K562 (cell line): ENCODE measurements around the gene DDX43. TPM values are rescaled to one million over a fixed set of nuclear protein-coding genes. Genes with fewer than 3 reads are reported as not detected.

Source experiments
- ATAC-seq: fragments of 200-7000 bp; cut with Tn5 transposase; 3 replicates; pipeline ENCODE4 v1.9.1; 2020; ENCODE audit warnings: moderate library complexity
- BruUV-seq: library from RNA; stranded (reverse); fragments of 400-500 nt; replicated peaks from 2 replicates; lab custom pipeline; 2021; lab: Mats Ljungman, UMichigan
- CTCF ChIA-PET: fragments of 300-600 bp; formaldehyde crosslinking; extraction: SDS; loops from one replicate; lab custom pipeline; 2021; ENCODE audit warnings: low intra/inter-chr PET ratio; lab: Yijun Ruan, JAX
- POLR2A ChIA-PET: fragments of 300-600, 350-650 bp; sonication (Branson Sonifier 250); formaldehyde crosslinking; extraction: SDS; loops from one replicate; lab custom pipeline; 2021; ENCODE audit warnings: antibody characterized with exemption, inconsistent platforms; lab: Yijun Ruan, JAX
- DNase-seq, 4 experiments: peaks; one replicate each; pipeline versions ENCODE4 v3.0.0 to v3.0.0-alpha.2; 2011 to 2018; ENCODE audit warnings: low spot score in 3 of 4, mixed read lengths in 3 of 4; ENCODE audit errors: extremely low read depth in 1 of 4
- FAIRE-seq: peaks from 2 replicates; lab custom pipeline; 2011; peaks lifted over from hg19 to GRCh38; lab: Jason Lieb, UNC
- H2AFZ ChIP-seq: 2 replicates; pipeline ENCODE4 v1.6.0; 2011; ENCODE audit warnings: low read depth, low read length, control low read depth, inconsistent platforms
- H3K27ac ChIP-seq: fragments of 200-600 bp; 3 replicates; pipeline ENCODE4 v1.8.0; 2011; ENCODE audit warnings: low read depth, mild to moderate bottlenecking, control low read depth, inconsistent platforms, low read length, moderate library complexity, mixed read lengths; ENCODE audit errors: extremely low read depth
- H3K27me3 ChIP-seq, 2 experiments: fragments of 300-600 bp in 1 of 2; 2 replicates in 1 of 2; 3 replicates in 1 of 2; pipeline versions ENCODE4 v1.6.0 to v1.8.0; 2011; ENCODE audit warnings: inconsistent platforms in 2 of 2, low read length in 2 of 2, mild to moderate bottlenecking in 1 of 2, mixed read lengths in 1 of 2, moderate library complexity in 1 of 2; ENCODE audit not compliant: control insufficient read depth in 2 of 2, insufficient read depth in 2 of 2
- H3K36me3 ChIP-seq: fragments of 300-600 bp; 3 replicates; pipeline ENCODE4 v1.8.0; 2011; ENCODE audit warnings: mild to moderate bottlenecking, low read length, inconsistent platforms; ENCODE audit not compliant: control insufficient read depth, insufficient read depth
- H3K4me1 ChIP-seq, 2 experiments: fragments of 200-600 bp in 1 of 2; replicated peaks in 1 of 2; 2 replicates in 1 of 2; 3 replicates in 1 of 2; pipeline versions ENCODE4 v1.5.1 to v1.8.0; 2011; ENCODE audit warnings: inconsistent platforms in 2 of 2, low read length in 2 of 2, mild to moderate bottlenecking in 1 of 2, mixed read lengths in 1 of 2, moderate library complexity in 1 of 2; ENCODE audit not compliant: control insufficient read depth in 2 of 2, insufficient read depth in 2 of 2
- H3K4me2 ChIP-seq: 2 replicates; pipeline ENCODE4 v1.6.1; 2011; ENCODE audit warnings: low read length, control low read depth, inconsistent platforms, mixed read lengths; ENCODE audit not compliant: insufficient read depth
- H3K4me3 ChIP-seq: fragments of 200-600 bp; sonication (generic), shearing (Covaris generic); 2 replicates; pipeline ENCODE4 v1.5.1; 2016; ENCODE audit warnings: control low read depth, inconsistent platforms
- H3K79me2 ChIP-seq: fragments of 200-600 bp; 3 replicates; pipeline ENCODE4 v1.8.0; 2011; ENCODE audit warnings: low read length, inconsistent platforms; ENCODE audit not compliant: control insufficient read depth, insufficient read depth
- H3K9ac ChIP-seq, 2 experiments: 2 replicates each; pipeline versions ENCODE4 v1.6.0 to v1.6.1; 2011; ENCODE audit warnings: low read depth in 2 of 2, low read length in 2 of 2, control low read depth in 1 of 2, inconsistent platforms in 1 of 2, mild to moderate bottlenecking in 1 of 2, mixed read lengths in 1 of 2; ENCODE audit not compliant: insufficient read depth in 1 of 2
- H3K9me1 ChIP-seq: one replicate; pipeline ENCODE4 v1.6.0; 2011; ENCODE audit warnings: inconsistent platforms, mild to moderate bottlenecking, low read length, moderate library complexity; ENCODE audit not compliant: control insufficient read depth, insufficient read depth
- H3K9me3 ChIP-seq: replicated peaks from 2 replicates; pipeline ENCODE4 v1.5.1; 2011; ENCODE audit warnings: low read depth, low read length, inconsistent platforms; ENCODE audit not compliant: control insufficient read depth, insufficient read depth
- H4K20me1 ChIP-seq: replicated peaks from 2 replicates; pipeline ENCODE4 v1.6.1; 2011; ENCODE audit warnings: low read length, inconsistent platforms, mixed read lengths; ENCODE audit not compliant: control insufficient read depth, insufficient read depth
- BCLAF1 ChIP-seq, 2 experiments: fragments of 450-650 bp in 1 of 2; IDR thresholded peaks; 2 replicates each; pipeline ENCODE4 v1.6.1; 2011 to 2017; ENCODE audit warnings: low read depth in 2 of 2, antibody characterized with exemption in 1 of 2, borderline replicate concordance in 1 of 2, low read length in 1 of 2, mild to moderate bottlenecking in 1 of 2, mixed read lengths in 1 of 2; ENCODE audit not compliant: control insufficient read depth in 1 of 2
- CHD1 ChIP-seq: fragments of 200-600 bp; sonication (generic); IDR thresholded peaks from one replicate; pipeline ENCODE4 v1.6.1; 2012; ENCODE audit warnings: mild to moderate bottlenecking, moderate library complexity, low read length, inconsistent platforms
- COPS2 ChIP-seq: fragments of 450-650 bp; conservative IDR thresholded peaks from 2 replicates; pipeline ENCODE4 v1.6.1; 2016; ENCODE audit warnings: mild to moderate bottlenecking, moderate library complexity
- DACH1 ChIP-seq: fragments of 450-650 bp; IDR thresholded peaks from 2 replicates; pipeline ENCODE4 v1.6.1; 2018; ENCODE audit not compliant: partially characterized antibody
- ESRRB ChIP-seq: fragments of 250-450 bp; sonication (Bioruptor Pico); IDR thresholded peaks from 2 replicates; pipeline ENCODE4 v1.5.0; 2020; ENCODE audit warnings: mild to moderate bottlenecking, moderate library complexity, borderline replicate concordance
- KLF13 ChIP-seq: fragments of 450-650 bp; IDR thresholded peaks from 2 replicates; pipeline ENCODE4 v1.6.1; 2016; ENCODE audit warnings: missing genetic modification characterization, low read depth, mild to moderate bottlenecking, missing compliant biosample characterization, moderate library complexity, borderline replicate concordance
- MCM5 ChIP-seq: fragments of 450-650 bp; IDR thresholded peaks from 2 replicates; pipeline ENCODE4 v1.6.1; 2016; ENCODE audit warnings: low read depth
- NFIC ChIP-seq: fragments of 450-650 bp; IDR thresholded peaks from 2 replicates; pipeline ENCODE4 v1.6.1; 2017; ENCODE audit warnings: mild to moderate bottlenecking, inconsistent platforms
- PTTG1 ChIP-seq: fragments of 450-650 bp; IDR thresholded peaks from 2 replicates; pipeline ENCODE4 v1.6.1; 2016; ENCODE audit warnings: low read depth, mild to moderate bottlenecking, missing genetic modification characterization, missing compliant biosample characterization
- RBM14 ChIP-seq: fragments of 200-400 bp; formaldehyde crosslinking; IDR thresholded peaks from 2 replicates; pipeline ENCODE4 v1.6.1; 2018; ENCODE audit warnings: low read depth, mild to moderate bottlenecking, low read length, moderate library complexity, borderline replicate concordance; ENCODE audit not compliant: insufficient read depth
- ZC3H8 ChIP-seq: fragments of 450-650 bp; IDR thresholded peaks from 2 replicates; pipeline ENCODE4 v1.6.1; 2017
- ZKSCAN1 ChIP-seq: fragments of 150-350 bp; IDR thresholded peaks from 2 replicates; pipeline ENCODE4 v1.6.1; 2016; ENCODE audit warnings: low read depth, low read length
- ZNF764 ChIP-seq: fragments of 250-450 bp; sonication (Bioruptor Pico); IDR thresholded peaks from 2 replicates; pipeline ENCODE4 v1.4.0; 2020; ENCODE audit warnings: low read depth, mild to moderate bottlenecking, moderate library complexity
- WGBS: fragments of 100-300 bp; shearing (Covaris generic); methylation state at CpG from one replicate; pipeline ENCODE4 v1.1.6; 2016; ENCODE audit warnings: low coverage, mixed read lengths; ENCODE audit not compliant: insufficient coverage; ENCODE audit errors: missing lambda C conversion rate; 5-methylcytosine and 5-hydroxymethylcytosine counted together
- in situ Hi-C: fragments of 300-500 bp; cut with MboI; formaldehyde crosslinking; loops from 4 replicates; pipeline ENCODE4 v1.15.0; 2018; ENCODE audit warnings: inconsistent platforms, mixed read lengths
- intact Hi-C: fragments of 100-400 bp; cut with micrococcal nuclease; formaldehyde crosslinking; loops from 2 replicates; pipeline ENCODE4 v1.14.2; 2022
- polyA plus RNA-seq, 8 experiments: library from polyadenylated mRNA; depleted of rRNA in 4 of 8; stranded (reverse) in 5 of 8; unstranded in 3 of 8; fragments of >200 nt; fragmentation: Nextera tagmentation in 2 of 8; fragmentation: Illumina TruSeq in 1 of 8; extraction: Ambion mirVana in 2 of 8; extraction: Trizol in 1 of 8; gene quantifications; 2 replicates each; pipeline versions ENCODE4 v1.2.1 to v1.2.3, GENCODE V29; 2011 to 2014; ENCODE audit warnings: inconsistent platforms in 1 of 8, missing spikeins in 1 of 8
- total RNA-seq, 7 experiments: library from RNA; depleted of rRNA in 6 of 7; stranded (reverse); fragments of >200 nt in 6 of 7; fragmentation: Illumina TruSeq in 2 of 7; extraction: Trizol in 2 of 7; gene quantifications; 2 replicates each; pipeline versions ENCODE4 v1.2.1 to v1.2.3, GENCODE V29; 2011 to 2021; ENCODE audit warnings: low replicate concordance in 1 of 7
- TF ChIP-seq, protein P1 (sequence below): fragments of 250-450 bp; sonication (Bioruptor Pico); IDR thresholded peaks from 2 replicates; pipeline ENCODE4 v1.4.0; 2020; ENCODE audit warnings: borderline replicate concordance
- TF ChIP-seq, protein P2 (sequence below): fragments of 450-650 bp; IDR thresholded peaks from one replicate; pipeline ENCODE4 v1.6.1; 2018; ENCODE audit warnings: mild to moderate bottlenecking, moderate library complexity; ENCODE audit not compliant: partially characterized antibody

Gene DDX43
- total and polyA plus RNA-seq, 9 of the 15 experiments (the other 6 are each of a cell fraction or from before 2014, with no cell fraction given): 0.07 to 0.88 (median 0.25) TPM

DNA sequence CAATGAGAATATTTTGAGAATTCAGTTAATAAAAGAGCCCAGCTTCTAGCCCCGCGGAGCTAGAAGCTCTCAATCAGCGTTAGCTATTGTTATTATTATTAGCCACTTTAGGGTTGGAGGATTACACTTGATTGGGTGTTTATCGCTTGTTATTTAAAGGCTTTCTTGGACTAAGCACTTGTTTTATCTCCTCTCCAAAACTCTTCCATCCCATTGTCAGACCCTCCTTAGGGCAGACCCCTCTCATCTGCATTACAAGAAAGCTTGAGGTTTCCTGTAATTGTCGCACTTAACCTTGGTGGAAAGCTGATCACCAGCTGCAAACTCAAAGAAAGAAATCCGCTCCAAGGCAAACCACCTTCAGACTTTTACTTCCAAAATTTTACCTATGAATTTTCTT lies 45.3 kb upstream of the DDX43 start:
- H3K9me3 ChIP-seq: no peaks in the 10 kb centered on the region
- FAIRE-seq (no peak), ATAC-seq (no peak), DNase-seq (no peak)
- WGBS: 9% methylated on average over 6 of the region's 6 CpGs
- in situ Hi-C loops: loop anchor here (25.0 kb wide), 1 partner anchor 937 kb away; no protein-coding TSS in a partner anchor
- no peak overlapping the region for H2AFZ ChIP-seq
- H3K79me2 ChIP-seq: no peaks in the 10 kb centered on the region
- H3K27ac ChIP-seq: no peak overlapping the region
- intact Hi-C loops: no loop called here
- no peaks in the 10 kb centered on the region for H4K20me1 ChIP-seq
- H3K4me3 ChIP-seq: no peak overlapping the region
- peaks cover 27 to 35% of the 10 kb centered on the region in 2 experiments for H3K27me3 ChIP-seq
- H3K36me3 ChIP-seq: no peaks in the 10 kb centered on the region
- H3K9me1 ChIP-seq: no peaks in the 10 kb centered on the region
- peaks cover 0 to 17% of the 10 kb centered on the region in 2 experiments; a peak in 2 of 5 replicates for H3K4me1 ChIP-seq
- no peak overlapping the region for H3K9ac ChIP-seq
- POLR2A ChIA-PET: interaction anchor here (0.6 to 1.0 kb wide), 3 partner anchors 12 to 205 kb away, joined by 3 to 5 read pairs (median 3); no protein-coding TSS in a partner anchor
- CTCF ChIA-PET: no interaction called here
- no peak overlapping the region for H3K4me2 ChIP-seq
- no TSS peak for BruUV-seq
- no peak for TF ChIP-seq ZKSCAN1
- TF ChIP-seq DACH1: no peak
- TF ChIP-seq COPS2: no peak
- TF ChIP-seq BCLAF1 (IDR thresholded peaks at IDR 0.05; ENCODE audit: borderline replicate concordance in 1 of 2, control insufficient read depth in 1 of 2, low read depth in 2 of 2, low read length in 1 of 2): no peak
- TF ChIP-seq RBM14: no peak
- TF ChIP-seq NFIC: no peak
- TF ChIP-seq CHD1: no peak
- no peak for TF ChIP-seq KLF13 (tag)
- TF ChIP-seq, protein P1, sequence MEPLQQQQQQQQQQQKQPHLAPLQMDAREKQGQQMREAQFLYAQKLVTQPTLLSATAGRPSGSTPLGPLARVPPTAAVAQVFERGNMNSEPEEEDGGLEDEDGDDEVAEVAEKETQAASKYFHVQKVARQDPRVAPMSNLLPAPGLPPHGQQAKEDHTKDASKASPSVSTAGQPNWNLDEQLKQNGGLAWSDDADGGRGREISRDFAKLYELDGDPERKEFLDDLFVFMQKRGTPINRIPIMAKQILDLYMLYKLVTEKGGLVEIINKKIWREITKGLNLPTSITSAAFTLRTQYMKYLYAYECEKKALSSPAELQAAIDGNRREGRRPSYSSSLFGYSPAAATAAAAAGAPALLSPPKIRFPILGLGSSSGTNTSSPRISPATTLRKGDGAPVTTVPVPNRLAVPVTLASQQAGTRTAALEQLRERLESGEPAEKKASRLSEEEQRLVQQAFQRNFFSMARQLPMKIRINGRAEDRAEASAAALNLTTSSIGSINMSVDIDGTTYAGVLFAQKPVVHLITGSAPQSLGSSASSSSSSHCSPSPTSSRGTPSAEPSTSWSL: no peak
- TF ChIP-seq, protein P2, sequence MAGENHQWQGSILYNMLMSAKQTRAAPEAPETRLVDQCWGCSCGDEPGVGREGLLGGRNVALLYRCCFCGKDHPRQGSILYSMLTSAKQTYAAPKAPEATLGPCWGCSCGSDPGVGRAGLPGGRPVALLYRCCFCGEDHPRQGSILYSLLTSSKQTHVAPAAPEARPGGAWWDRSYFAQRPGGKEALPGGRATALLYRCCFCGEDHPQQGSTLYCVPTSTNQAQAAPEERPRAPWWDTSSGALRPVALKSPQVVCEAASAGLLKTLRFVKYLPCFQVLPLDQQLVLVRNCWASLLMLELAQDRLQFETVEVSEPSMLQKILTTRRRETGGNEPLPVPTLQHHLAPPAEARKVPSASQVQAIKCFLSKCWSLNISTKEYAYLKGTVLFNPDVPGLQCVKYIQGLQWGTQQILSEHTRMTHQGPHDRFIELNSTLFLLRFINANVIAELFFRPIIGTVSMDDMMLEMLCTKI: no peak
- TF ChIP-seq MCM5: no peak
- TF ChIP-seq ESRRB (CRISPR knock-in tag): no peak
- no peak for TF ChIP-seq PTTG1 (tag)
- TF ChIP-seq ZNF764 (CRISPR knock-in tag): no peak
- TF ChIP-seq ZC3H8: no peak
